ENCODE results near the gene INAFM2.
A peak's percentile ranks its signal among the peaks of the same experiment; 100 is the strongest.

DNA sequence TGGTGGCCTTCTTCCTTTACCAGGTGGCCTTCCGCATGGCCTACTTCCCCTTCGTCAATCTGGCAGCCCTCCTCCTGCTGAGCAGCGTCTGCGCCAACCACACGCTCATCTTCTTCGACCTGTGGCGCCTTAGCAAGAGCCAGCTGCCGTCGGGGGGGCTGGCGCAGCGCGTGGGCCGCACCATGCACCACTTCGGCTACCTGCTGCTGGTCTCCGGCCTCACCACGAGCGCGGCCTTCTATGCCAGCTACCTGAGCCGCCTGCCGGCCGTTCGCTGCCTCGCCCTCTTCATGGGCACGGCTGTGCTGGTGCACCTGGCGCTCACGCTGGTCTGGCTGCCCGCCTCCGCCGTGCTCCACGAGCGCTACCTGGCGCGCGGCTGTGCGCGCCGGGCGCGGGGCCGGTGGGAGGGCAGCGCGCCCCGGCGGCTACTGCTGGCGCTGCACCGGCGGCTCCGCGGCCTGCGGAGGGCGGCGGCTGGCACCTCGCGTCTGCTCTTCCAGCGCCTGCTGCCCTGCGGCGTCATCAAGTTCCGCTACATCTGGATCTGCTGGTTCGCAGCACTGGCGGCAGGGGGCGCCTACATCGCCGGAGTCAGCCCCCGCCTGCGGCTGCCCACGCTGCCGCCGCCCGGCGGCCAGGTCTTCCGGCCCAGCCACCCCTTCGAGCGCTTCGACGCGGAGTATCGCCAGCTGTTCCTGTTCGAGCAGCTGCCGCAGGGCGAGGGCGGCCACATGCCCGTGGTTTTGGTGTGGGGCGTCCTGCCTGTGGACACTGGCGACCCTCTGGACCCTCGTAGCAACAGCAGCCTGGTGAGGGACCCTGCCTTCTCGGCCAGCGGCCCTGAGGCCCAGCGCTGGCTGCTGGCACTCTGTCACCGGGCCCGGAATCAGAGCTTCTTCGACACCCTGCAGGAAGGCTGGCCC is 44.5 kb downstream of the INAFM2 start:
- no peak for TF ChIP-seq EP300 (IDR thresholded peaks at IDR 0.05)
- TF ChIP-seq MAFK (IDR thresholded peaks at IDR 0.05; ENCODE audit: partially characterized antibody) = no peak
- TF ChIP-seq, protein P1, sequence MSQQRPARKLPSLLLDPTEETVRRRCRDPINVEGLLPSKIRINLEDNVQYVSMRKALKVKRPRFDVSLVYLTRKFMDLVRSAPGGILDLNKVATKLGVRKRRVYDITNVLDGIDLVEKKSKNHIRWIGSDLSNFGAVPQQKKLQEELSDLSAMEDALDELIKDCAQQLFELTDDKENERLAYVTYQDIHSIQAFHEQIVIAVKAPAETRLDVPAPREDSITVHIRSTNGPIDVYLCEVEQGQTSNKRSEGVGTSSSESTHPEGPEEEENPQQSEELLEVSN (IDR thresholded peaks at IDR 0.05; ENCODE audit: borderline replicate concordance, low read depth) = peak; percentile 94
- TF ChIP-seq, protein P2, sequence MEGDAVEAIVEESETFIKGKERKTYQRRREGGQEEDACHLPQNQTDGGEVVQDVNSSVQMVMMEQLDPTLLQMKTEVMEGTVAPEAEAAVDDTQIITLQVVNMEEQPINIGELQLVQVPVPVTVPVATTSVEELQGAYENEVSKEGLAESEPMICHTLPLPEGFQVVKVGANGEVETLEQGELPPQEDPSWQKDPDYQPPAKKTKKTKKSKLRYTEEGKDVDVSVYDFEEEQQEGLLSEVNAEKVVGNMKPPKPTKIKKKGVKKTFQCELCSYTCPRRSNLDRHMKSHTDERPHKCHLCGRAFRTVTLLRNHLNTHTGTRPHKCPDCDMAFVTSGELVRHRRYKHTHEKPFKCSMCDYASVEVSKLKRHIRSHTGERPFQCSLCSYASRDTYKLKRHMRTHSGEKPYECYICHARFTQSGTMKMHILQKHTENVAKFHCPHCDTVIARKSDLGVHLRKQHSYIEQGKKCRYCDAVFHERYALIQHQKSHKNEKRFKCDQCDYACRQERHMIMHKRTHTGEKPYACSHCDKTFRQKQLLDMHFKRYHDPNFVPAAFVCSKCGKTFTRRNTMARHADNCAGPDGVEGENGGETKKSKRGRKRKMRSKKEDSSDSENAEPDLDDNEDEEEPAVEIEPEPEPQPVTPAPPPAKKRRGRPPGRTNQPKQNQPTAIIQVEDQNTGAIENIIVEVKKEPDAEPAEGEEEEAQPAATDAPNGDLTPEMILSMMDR (IDR thresholded peaks at IDR 0.05) = peak; percentile 81
- no peak for TF ChIP-seq ZC3H11A (IDR thresholded peaks at IDR 0.05)
- TF ChIP-seq CHD2 (IDR thresholded peaks at IDR 0.05; ENCODE audit: low read length, partially characterized antibody) = no peak
- no peak for TF ChIP-seq RCOR1 (IDR thresholded peaks at IDR 0.05; ENCODE audit: low read depth, low read length)
- TF ChIP-seq ESRRA (IDR thresholded peaks at IDR 0.05; ENCODE audit: borderline replicate concordance, low read length) = no peak
- TF ChIP-seq NR3C1 (IDR thresholded peaks at IDR 0.05) = no peak
- TF ChIP-seq, protein P3, sequence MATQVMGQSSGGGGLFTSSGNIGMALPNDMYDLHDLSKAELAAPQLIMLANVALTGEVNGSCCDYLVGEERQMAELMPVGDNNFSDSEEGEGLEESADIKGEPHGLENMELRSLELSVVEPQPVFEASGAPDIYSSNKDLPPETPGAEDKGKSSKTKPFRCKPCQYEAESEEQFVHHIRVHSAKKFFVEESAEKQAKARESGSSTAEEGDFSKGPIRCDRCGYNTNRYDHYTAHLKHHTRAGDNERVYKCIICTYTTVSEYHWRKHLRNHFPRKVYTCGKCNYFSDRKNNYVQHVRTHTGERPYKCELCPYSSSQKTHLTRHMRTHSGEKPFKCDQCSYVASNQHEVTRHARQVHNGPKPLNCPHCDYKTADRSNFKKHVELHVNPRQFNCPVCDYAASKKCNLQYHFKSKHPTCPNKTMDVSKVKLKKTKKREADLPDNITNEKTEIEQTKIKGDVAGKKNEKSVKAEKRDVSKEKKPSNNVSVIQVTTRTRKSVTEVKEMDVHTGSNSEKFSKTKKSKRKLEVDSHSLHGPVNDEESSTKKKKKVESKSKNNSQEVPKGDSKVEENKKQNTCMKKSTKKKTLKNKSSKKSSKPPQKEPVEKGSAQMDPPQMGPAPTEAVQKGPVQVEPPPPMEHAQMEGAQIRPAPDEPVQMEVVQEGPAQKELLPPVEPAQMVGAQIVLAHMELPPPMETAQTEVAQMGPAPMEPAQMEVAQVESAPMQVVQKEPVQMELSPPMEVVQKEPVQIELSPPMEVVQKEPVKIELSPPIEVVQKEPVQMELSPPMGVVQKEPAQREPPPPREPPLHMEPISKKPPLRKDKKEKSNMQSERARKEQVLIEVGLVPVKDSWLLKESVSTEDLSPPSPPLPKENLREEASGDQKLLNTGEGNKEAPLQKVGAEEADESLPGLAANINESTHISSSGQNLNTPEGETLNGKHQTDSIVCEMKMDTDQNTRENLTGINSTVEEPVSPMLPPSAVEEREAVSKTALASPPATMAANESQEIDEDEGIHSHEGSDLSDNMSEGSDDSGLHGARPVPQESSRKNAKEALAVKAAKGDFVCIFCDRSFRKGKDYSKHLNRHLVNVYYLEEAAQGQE (IDR thresholded peaks at IDR 0.05) = no peak
- TF ChIP-seq RFX5 (IDR thresholded peaks at IDR 0.05) = no peak
- no peak for TF ChIP-seq POLR2A (IDR thresholded peaks at IDR 0.05; ENCODE audit: low read length)
